GM21526 (cell line): ENCODE results near the gene XKR3.
"Not testable (repeated sequence)": the region's sequence is repeated elsewhere in the genome, so short reads cannot be mapped to it uniquely, and the experiment has no call there.

Source experiments
- ATAC-seq: cut with Tn5 transposase; IDR thresholded peaks from one replicate; pipeline ENCODE4 v1.9.1; 2021; ENCODE audit warnings: moderate library complexity; ENCODE audit not compliant: unreplicated experiment, low FRiP score

The XKR3 gene

GRCh38 chr22:16824716-16825687, at the start of gene XKR3:
TSS of gene XKR3 (minus strand) at chr22:16825411. CDS start at chr22:16808073, 17,338 bp downstream.
- ATAC-seq = peak; percentile 56

GRCh38 chr22:16869640-16870039, 44.4 kb upstream of the XKR3 start:
- ATAC-seq = not testable (repeated sequence)

GRCh38 chr22:16866167-16866566, 41.0 kb upstream of the XKR3 start:
- ATAC-seq = no peak

GRCh38 chr22:16856851-16857250, 31.6 kb upstream of the XKR3 start:
- not testable (repeated sequence) for ATAC-seq

DNA sequence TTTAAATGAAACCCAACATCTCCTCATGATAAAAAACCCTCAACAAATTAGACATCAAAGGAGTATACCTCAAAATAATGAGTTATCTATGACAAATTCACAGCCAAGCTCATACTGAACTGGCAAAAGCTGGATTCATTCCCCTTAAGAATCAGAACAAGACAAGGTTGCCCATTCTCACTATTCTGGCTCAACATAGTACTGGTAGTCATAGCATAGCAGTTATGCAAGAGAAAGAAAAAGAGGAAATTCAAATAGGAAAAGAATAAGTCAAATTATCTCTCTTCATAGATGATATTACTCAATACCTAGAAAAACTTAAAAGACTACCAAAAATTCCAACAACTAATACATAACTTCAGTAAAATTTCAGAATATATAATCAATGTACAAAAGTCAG, 29.4 kb upstream of the XKR3 start:
- no peak for ATAC-seq

GRCh38 chr22:16851268-16851996, 26.2 kb upstream of the XKR3 start:
- not testable (repeated sequence) for ATAC-seq

DNA sequence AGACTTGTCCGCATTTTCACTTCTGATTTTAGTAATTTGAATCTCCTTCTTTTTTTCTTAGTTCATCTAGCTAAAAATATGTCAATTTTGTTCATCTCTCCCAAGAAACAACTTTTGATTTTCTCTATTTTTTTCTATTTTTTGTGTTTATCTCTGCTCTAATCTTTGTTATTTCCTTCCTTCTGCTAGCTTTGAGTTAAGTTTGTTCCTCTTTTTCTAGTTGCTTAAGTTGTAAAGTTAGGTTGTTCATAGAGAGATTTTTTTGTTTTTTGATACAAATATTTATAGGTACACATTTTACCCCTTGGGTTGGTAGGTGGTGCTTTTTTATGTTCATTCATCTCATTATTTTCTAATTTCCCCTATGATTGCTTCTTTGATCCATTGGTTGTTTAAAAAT, 22.1 kb upstream of the XKR3 start:
- ATAC-seq = no peak

DNA sequence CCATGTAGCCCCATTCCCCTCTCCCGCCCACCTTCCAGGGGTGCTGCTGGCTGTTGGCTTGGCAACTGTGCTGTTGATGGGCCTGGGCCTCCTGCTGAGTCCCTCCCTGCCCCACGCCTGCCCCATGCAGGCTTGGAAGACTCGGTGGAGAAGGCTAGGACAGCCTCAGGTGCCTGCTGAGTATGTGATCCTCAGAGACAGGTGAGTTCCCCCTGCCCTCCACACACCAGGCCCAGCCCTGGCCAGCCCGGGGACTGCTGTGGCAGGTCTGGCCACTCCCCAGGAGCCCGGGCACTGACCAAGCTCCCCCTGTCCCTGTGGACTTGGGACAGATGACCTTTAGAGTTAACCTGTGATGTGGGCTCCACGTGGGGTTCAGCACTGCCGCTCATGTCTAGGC, 20.7 kb upstream of the XKR3 start:
- ATAC-seq = no peak

DNA sequence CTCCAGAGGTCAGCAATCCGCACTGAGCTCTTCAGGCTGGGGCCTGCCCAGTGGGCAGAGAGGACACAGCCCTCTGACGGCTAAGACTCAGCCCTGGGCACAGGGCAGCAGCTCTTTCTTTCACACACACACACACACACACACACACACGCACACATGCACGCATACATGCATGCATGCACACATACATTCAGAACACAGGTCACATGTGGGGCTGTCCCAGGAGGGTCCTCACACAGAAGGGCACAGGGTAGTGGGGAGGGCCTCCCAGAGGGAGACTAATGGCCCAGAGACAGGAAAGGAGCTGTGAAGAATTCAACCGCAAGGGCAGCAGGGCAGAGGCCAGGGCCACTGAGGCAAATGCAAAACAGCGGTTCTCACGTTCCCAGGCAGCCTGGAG, 20.3 kb upstream of the XKR3 start:
- no peak for ATAC-seq

DNA sequence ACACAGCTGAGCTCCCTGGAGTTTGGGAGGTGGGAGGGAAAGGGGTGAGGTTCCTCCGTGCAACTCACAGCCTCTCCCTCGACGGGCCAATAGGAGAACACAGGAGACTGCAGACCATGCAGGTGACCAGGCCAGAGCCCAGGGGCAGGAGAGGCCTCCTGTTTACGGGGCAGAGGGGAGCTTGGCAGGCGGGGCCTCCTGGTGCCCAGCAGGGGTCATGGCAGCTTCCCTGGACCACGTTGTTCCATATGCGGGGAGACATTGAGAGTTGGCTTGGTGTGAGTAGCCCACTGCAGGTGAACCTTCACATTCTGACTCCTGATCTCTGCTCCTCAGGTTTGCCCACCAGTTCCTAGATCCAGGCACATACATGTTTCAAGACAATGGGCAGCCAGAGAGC, 19.3 kb upstream of the XKR3 start:
- no peak for ATAC-seq

GRCh38 chr22:16838073-16838472, 12.9 kb upstream of the XKR3 start:
- ATAC-seq = no peak

GRCh38 chr22:16834971-16835370, 9.8 kb upstream of the XKR3 start:
- no peak for ATAC-seq

DNA sequence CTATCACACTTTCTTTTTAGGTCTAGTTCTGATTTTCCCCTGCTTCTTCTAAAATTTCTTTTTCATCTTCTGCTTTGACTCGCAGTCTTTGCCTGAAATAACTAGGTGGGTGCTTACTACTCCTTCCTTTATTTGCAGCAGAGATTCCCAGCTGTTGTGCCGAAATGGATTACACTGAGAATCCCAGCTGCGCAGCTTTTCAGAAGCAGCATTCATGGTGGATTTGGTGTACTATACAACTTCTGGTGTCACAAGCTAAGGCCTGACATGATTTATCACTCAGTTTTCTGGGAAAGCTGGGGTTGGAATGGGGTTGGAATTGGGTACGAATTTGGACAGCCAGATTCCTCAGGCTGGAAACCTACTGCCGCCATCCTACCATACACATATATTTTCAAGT, 6.0 kb upstream of the XKR3 start:
- ATAC-seq = no peak

DNA sequence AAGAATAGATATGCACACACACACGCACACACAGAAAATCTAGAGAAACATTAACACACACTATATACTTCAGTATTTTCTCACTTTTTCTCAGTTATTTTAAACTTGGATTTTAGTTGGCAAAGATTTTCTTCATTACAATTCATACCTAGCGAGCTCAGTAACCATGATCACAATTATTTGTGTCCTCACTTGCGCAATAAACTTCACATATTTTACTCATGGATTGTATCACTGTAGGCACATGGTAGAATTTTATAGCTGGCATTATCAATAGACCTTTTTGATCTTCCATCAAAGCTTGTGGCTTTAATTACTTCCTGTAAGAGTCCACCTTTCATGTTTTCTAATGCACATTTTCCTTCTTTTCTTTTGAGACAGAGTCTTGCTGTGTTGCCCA, 4.8 kb upstream of the XKR3 start:
- ATAC-seq = no peak

DNA sequence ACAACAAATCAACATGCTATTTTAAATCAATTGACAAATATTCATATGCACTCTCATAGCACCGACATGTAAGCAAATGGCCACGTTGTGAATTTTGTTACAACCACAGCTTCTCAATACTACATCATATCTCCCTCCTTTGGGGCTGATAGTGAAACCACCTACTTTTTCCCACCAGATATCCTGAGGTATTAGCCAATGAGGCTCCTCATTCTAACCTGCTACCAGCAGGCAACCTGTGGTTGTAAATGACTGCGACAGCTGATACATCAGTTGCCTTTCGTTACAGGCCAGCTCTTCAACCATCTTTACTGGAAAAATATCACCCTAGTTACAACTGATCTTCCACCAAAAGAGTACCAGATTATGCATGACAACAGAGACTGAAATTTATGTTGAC, 3.7 kb upstream of the XKR3 start:
- ATAC-seq = no peak

DNA sequence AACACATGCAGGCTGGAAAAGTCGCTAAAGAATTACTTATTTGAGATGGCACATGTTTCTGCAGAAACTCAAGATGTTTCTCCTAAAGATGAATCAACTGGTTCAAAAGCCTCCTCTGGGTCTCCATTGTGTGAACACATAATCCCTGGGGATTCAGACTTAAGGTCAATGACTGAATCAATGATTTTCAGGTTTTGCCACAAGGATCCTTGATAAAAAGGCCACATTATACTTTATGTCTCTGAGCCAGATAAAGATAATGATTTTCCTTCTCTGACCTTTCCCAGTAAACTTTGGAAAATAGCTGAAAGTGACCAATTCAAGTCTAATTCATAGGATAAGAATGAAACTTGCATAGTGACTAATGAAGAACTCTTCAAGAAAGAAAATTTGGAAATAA, 2.3 kb upstream of the XKR3 start:
- no peak for ATAC-seq

DNA sequence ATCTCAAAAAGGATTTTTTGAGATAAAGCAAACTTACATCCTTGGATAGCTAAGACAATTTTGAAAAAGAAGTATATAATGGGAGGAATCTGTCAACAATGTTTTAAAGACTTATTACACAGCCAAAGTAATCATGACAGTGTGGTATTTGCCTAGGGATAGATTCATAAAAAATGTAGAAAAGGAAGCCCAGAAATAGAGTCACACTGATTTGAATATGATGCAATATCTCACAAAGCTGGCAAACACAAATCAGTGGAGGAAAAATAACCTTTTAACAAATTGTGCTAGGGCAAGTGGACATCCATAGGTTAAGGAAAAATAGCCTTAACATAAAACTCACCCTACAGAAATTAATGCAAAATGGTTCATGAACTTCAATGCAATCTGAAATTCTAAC, 6.0 kb downstream of the XKR3 start:
- ATAC-seq = no peak

GRCh38 chr22:16818538-16818937, 6.7 kb downstream of the XKR3 start:
- no peak for ATAC-seq

GRCh38 chr22:16815073-16815472, 10.1 kb downstream of the XKR3 start:
- no peak for ATAC-seq

- ATAC-seq = no peak
Observed at GRCh38 chr22:16810188-16810802, 14.9 kb downstream of the XKR3 start.

GRCh38 chr22:16808744-16809143, 16.5 kb downstream of the XKR3 start:
- ATAC-seq = no peak
